GM19455 (cell line): ENCODE data around the gene ABHD1.
"Not testable (repeated sequence)": the region's sequence is repeated elsewhere in the genome, so short reads cannot be mapped to it uniquely, and the experiment has no call there.

Experiments used
- ATAC-seq: cut with Tn5 transposase; IDR thresholded peaks from one replicate; pipeline ENCODE4 v1.9.1; 2021; ENCODE audit not compliant: unreplicated experiment

ABHD1 gene

DNA sequence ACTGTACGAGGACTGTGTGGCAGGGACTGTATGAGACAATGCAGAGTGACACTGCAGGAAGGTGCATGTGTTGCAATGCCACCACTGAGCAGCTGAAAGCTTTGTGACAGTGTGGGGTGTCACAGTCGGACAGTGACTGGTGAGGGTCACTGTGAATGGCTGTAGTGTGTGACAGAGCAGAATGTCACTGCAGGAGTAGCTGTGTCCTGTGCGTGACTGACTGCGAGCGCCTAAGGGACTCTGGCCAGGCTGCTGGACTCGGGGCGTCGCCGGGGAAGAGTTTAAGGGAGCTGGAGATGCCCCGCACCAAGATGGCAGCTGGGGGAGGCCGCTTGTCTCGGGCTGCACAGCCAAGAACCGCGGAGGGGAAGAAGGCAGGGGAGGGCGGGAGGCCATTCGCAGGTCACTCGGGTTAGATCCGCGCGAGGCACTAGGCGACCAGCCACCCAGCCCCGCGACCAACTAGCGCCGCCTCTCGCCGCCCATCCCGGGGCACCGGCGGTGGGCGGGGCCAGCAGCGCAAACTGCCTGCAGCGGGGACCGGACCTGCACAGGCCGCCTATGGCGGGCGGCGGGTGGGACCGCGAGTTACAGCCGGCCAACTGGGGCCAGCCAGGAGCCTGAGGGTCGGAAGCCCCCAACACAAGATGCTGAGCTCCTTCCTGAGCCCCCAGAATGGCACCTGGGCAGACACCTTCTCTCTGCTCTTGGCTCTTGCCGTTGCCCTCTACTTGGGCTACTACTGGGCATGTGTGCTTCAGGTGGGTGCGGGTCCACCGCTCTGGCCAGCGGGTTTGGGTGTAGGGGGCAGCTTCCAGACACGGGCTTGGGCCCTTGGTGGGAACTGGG lies at the start of gene ABHD1:
Gene ABHD1 (plus strand): TSS at position 514 of the 849 bp plus-strand sequence. CDS start 134 bp downstream, at position 648.
- ATAC-seq, result no peak

DNA sequence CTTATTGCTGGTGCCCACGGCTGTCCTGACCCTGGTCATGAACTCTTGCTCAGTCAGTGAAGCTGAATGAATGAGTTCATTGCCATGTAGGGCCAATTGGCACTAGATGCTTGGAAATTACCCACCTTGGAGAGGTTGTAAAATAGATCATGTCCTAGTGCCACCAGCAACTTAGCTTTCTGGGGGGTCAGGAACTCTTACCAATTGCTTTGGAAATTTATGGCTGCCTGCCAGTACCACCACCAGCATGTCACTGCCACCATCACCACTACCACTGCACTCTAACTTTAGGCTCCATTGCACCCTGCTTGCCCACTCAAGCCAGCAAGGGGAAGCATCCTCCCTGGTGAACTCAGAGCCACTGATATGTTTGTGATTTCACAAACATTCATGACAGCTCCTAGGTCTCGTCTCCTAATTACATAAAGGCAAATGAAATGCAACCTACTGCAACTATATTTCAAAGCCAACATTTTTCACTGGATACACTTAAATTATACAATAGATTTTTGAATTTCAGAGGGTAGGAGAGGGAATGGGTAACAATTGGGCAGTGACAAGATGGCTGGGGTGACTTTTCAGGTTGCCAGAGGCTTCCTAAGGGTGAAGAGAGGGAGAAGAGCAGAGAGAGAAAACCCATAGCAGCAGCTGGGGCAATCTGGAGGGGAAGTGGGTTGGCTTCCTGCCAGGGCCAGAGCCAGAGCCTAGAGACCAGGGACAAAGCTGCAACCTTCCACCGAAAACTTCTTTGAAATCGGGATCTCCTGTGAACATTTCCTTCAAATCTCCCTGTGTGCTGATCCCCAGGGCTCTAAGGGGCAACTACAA lies 48.7 kb upstream of the ABHD1 start:
- no peak for ATAC-seq

DNA sequence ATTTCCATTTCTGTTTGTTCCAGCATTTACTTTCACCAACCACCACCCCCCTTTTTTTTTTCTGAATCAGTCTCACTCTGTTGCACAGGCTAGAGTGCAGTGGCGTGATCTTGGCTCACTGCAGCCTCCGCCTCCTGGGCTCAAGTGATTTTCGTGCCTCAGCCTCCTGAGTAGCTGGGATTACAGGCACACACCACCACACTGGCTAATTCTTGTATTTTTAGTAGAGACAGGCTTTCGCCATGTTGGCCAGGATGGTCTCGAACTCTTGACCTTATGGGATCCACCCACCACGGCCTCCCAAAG lies 48.1 kb upstream of the ABHD1 start:
- ATAC-seq, result not testable (repeated sequence)

DNA sequence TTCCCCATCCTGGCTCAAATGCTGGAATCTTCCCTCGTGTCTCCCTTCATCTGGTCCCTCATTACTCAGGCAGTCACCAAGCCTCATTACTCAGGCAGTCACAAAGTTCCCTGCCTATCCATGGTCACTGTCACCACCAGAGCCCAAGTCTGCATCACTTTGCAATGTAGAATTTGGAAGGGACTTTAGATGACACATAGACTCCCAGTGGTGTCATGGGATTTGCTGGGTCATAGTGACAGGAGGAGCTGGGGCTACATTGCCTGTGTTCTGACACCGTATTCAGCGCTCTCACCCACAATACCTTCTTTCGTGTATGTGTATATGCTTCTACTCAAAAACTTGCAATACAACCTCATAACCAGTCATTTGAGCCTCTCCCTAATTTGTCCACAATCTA lies 47.3 kb upstream of the ABHD1 start:
- ATAC-seq, result no peak

DNA sequence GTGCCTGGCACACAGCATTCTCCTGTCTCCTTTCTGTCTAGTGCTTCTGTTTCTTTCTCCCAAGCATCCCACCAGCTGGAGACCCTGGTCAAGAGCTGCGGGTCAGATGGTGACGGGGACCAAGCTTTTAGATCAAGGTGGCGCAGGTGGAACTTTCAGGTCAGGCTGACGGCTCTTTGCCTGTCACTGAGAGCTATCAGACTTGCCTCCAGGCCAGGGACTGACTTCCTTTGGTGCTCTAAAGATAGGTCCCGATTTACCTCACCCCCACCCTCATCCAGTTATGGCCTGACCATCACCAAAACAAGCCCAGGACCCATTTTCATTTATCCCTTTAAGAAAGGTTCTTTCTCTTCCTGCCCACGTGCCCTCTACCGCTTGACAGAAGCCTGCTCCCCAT lies 46.4 kb upstream of the ABHD1 start:
- no peak for ATAC-seq

DNA sequence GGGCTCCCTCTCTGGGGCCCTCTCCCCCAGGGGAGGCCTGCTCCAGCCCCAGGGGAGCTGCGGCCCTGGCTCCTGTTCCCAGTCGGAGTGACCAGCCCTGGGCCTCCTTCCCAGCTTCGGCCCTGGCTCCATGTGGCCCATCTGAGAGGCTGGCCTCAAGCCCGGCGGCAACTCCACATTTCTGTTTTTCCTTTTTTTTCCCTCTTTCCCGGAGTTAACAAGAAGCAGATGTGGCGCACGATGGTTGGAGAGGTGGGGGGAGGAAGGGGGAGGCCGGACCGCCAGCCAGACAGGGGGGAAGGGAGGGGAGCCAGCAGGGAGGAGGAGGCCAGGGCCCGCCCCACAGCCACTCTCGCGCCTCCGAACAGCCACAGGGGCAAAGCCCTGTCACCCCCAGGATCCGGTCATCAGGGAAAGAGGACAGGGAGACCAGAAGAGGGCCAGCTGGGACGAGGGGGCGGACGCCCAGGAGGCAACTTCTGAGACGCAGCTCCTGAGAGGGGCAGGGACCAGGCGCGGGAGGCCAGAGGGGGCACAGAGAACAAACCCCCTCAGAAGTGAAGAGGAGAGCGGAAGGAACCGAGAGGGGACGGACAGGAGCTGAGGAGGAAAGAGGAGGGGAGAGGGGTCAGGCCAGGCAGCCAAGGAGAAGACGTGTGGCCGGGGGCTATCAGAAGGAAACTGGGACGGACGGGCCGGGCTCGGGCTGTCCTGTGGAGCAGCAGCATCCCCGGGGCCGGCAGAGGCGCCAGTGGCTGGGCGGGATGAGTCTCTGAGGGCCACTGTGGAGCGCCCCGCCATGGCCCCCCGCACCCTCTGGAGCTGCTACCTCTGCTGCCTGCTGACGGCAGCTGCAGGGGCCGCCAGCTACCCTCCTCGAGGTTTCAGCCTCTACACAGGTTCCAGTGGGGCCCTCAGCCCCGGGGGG lies 45.1 kb upstream of the ABHD1 start, which contains the start of gene EMILIN1:
Gene EMILIN1 (plus strand): TSS at position 349 of the 928 bp plus-strand sequence. CDS start 451 bp downstream, at position 800.
- ATAC-seq, result no peak

DNA sequence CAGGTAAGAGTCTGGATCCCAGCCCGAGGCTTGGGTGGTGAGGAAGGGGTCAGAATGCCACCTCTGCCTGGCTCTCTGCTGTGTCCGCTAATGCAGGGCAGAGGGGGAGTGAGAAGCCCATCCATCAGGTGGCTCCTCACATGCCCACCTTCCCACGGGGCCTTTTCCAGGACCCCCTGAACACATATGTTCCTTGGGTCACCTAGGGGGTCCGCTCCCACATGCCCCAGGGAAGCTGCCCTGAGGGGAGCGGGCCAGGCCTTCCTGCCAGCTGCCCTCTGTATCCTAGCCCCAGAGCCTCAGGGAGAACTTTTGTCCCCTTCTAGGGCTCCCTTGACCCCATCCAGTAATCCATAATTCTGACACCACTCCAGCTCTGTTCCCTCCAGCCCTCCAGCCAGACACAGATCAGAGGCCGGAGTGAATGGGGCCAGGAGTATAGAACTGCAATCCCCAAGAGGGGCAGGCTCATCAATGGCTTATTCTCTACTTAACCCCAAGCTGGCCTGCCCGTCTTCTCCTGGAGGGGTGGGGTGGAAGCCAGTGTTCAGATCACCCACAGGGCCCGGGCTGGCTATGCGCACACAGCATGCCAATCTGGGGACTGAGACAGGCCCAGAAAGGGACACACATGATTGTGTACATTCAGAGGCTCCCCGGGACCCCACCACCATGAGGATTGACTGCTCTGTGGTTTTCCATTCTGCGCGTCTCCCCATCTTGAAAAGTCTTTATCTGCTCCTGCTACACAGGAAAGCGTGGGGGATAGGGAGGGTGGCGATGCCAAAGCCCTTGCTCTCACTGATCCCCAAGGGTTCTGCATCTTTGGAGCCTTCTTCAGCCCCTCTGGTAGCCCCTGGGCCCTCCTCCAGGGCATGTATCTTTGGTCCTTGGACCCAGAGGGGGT lies 44.1 kb upstream of the ABHD1 start:
- ATAC-seq, result no peak

DNA sequence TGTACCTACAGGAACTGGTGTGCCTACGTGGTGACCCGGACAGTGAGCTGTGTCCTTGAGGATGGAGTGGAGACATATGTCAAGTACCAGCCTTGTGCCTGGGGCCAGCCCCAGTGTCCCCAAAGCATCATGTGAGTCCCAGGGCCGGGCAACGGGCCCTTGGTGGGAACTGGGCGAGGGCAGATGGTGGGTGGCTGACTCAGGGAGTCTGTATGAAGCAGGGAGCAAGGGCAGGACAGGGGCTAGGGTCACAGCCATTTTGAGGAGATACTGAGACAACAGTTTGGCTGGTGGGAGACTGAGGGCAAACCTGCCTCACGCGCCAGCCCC lies 43.5 kb upstream of the ABHD1 start:
- no peak for ATAC-seq

GRCh38 chr2:27080603-27080936 lies 43.0 kb upstream of the ABHD1 start:
- no peak for ATAC-seq

DNA sequence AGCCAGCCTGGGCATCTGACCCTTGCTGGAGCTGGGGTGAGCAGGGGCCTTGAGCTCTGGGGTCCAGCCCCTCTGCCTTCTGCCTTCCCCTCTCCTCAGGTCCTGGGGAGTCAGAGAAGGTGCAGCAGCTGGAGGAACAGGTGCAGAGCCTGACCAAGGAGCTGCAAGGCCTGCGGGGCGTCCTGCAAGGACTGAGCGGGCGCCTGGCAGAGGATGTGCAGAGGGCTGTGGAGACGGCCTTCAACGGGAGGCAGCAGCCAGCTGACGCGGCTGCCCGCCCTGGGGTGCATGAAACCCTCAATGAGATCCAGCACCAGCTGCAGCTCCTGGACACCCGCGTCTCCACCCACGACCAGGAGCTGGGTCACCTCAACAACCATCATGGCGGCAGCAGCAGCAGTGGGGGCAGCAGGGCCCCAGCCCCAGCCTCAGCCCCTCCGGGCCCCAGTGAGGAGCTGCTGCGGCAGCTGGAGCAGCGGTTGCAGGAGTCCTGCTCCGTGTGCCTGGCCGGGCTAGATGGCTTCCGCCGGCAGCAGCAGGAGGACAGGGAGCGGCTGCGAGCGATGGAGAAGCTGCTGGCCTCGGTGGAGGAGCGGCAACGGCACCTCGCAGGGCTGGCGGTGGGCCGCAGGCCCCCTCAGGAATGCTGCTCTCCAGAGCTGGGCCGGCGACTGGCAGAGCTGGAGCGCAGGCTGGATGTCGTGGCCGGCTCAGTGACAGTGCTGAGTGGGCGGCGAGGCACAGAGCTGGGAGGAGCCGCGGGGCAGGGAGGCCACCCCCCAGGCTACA lies 41.4 kb upstream of the ABHD1 start:
- no peak for ATAC-seq

GRCh38 chr2:27082773-27083409 lies 40.7 kb upstream of the ABHD1 start:
- no peak for ATAC-seq

GRCh38 chr2:27083410-27084296 lies 40.0 kb upstream of the ABHD1 start:
- ATAC-seq, result no peak

- no peak for ATAC-seq
These were observed 39.1 kb upstream of the ABHD1 start for GRCh38 chr2:27084297-27085061.

- no peak for ATAC-seq
These were observed 38.4 kb upstream of the ABHD1 start for GRCh38 chr2:27085062-27085672.

GRCh38 chr2:27085673-27086089 lies 37.9 kb upstream of the ABHD1 start:
- ATAC-seq, result peak; percentile 1

GRCh38 chr2:27086090-27086723 lies 37.4 kb upstream of the ABHD1 start:
- ATAC-seq, result peak; percentile 77
